A549 (cell line): ENCODE measurements around the gene CCDC7.

Experiments
- CHD2 ChIP-seq: fragments of 150-350 bp; IDR thresholded peaks from 2 replicates; pipeline ENCODE4 v1.6.1; 2014; ENCODE audit warnings: low read length; ENCODE audit not compliant: partially characterized antibody
- JUN ChIP-seq, 2 experiments: fragments of >200 bp; sonication (Bioruptor Twin); formaldehyde crosslinking; IDR thresholded peaks; 2 replicates in 1 of 2; 3 replicates in 1 of 2; pipeline ENCODE4 v1.6.1; 2016 to 2017
- MAZ ChIP-seq: fragments of 150-350 bp; IDR thresholded peaks from 2 replicates; pipeline ENCODE4 v1.6.1; 2014; ENCODE audit warnings: antibody characterized with exemption, low read depth, low read length, borderline replicate concordance
- MYC ChIP-seq: IDR thresholded peaks from 2 replicates; pipeline ENCODE4 v1.6.1; 2012; ENCODE audit warnings: mild to moderate bottlenecking, inconsistent platforms, low read length, improper control_type of control experiment, borderline replicate concordance
- NPAS2 ChIP-seq: fragments of 250-450 bp; sonication (Bioruptor Pico); IDR thresholded peaks from 2 replicates; pipeline ENCODE4 v1.8.0; 2022; ENCODE audit warnings: mild to moderate bottlenecking, moderate library complexity, borderline replicate concordance
- PBX3 ChIP-seq: IDR thresholded peaks from 2 replicates; pipeline ENCODE4 v1.6.1; 2012
- POLR2A ChIP-seq: IDR thresholded peaks from 2 replicates; pipeline ENCODE4 v1.6.1; 2012; ENCODE audit warnings: mild to moderate bottlenecking, low read length
- TF ChIP-seq, protein P1 (sequence below): fragments of >200 bp; sonication (Bioruptor Twin); formaldehyde crosslinking; IDR thresholded peaks from 3 replicates; pipeline ENCODE4 v1.5.1; 2016

- TF ChIP-seq, protein P1, sequence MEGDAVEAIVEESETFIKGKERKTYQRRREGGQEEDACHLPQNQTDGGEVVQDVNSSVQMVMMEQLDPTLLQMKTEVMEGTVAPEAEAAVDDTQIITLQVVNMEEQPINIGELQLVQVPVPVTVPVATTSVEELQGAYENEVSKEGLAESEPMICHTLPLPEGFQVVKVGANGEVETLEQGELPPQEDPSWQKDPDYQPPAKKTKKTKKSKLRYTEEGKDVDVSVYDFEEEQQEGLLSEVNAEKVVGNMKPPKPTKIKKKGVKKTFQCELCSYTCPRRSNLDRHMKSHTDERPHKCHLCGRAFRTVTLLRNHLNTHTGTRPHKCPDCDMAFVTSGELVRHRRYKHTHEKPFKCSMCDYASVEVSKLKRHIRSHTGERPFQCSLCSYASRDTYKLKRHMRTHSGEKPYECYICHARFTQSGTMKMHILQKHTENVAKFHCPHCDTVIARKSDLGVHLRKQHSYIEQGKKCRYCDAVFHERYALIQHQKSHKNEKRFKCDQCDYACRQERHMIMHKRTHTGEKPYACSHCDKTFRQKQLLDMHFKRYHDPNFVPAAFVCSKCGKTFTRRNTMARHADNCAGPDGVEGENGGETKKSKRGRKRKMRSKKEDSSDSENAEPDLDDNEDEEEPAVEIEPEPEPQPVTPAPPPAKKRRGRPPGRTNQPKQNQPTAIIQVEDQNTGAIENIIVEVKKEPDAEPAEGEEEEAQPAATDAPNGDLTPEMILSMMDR = no peak
- TF ChIP-seq POLR2A (no peak), MYC (no peak), MAZ (no peak), CHD2 (no peak), JUN (IDR thresholded peaks at IDR 0.05) (no peak), PBX3 (no peak), NPAS2 (CRISPR knock-in tag) (no peak)
Observed at GRCh38 chr10:32412499-32412853, 33.5 kb upstream of the CCDC7 start.
